HepG2 (cell line): ENCODE measurements around the gene DENND1C.

Source experiments
- ZNF274 ChIP-seq: sonication (generic); formaldehyde crosslinking; IDR thresholded peaks from 2 replicates; pipeline ENCODE4 v1.5.1; 2020; ENCODE audit warnings: mild to moderate bottlenecking, missing genetic modification reagents
- ZNF460 ChIP-seq: sonication (generic); formaldehyde crosslinking; IDR thresholded peaks from 2 replicates; pipeline ENCODE4 v1.5.1; 2020; ENCODE audit warnings: missing genetic modification reagents, mild to moderate bottlenecking, borderline replicate concordance
- ZNF576 ChIP-seq: sonication (generic); formaldehyde crosslinking; IDR thresholded peaks from 2 replicates; pipeline ENCODE4 v1.4.0; 2020; ENCODE audit warnings: mild to moderate bottlenecking, missing genetic modification reagents

GRCh38 chr19:6464070-6464873 lies 17.3 kb downstream of the DENND1C start, which contains the start of gene CRB3:
- TF ChIP-seq ZNF576 (0 out of 2 replicates have a peak, but pooled peaks have one; percentile 47), ZNF460 (no peak), ZNF274 (no peak)
